SK-N-SH (cell line): ENCODE results near the gene TMEM26. TPM values are rescaled to one million over a fixed set of nuclear protein-coding genes. Genes with fewer than 3 reads are reported as not detected.

ENCODE experiments used
- ELF1 ChIP-seq: IDR thresholded peaks from 2 replicates; pipeline ENCODE4 v1.4.0; 2012
- EP300 ChIP-seq, 2 experiments: IDR thresholded peaks; 2 replicates each; pipeline versions ENCODE4 v1.4.0 to v1.6.1; 2012; ENCODE audit warnings: borderline replicate concordance in 1 of 2, low read depth in 1 of 2, low read length in 1 of 2
- FOXJ3 ChIP-seq: sonication (generic); formaldehyde crosslinking; IDR thresholded peaks from 2 replicates; pipeline ENCODE4 v1.5.1; 2020; ENCODE audit warnings: mild to moderate bottlenecking, missing genetic modification reagents
- FOXM1 ChIP-seq: IDR thresholded peaks from 2 replicates; pipeline ENCODE4 v1.4.0; 2012; ENCODE audit warnings: low read depth, mild to moderate bottlenecking
- GABPA ChIP-seq: IDR thresholded peaks from 2 replicates; pipeline ENCODE4 v1.4.0; 2012; ENCODE audit warnings: low read depth, mild to moderate bottlenecking
- GATA2 ChIP-seq: sonication (generic); formaldehyde crosslinking; IDR thresholded peaks from 2 replicates; pipeline ENCODE4 v1.5.0; 2020; ENCODE audit warnings: mild to moderate bottlenecking, missing genetic modification reagents
- JUND ChIP-seq: IDR thresholded peaks from 2 replicates; pipeline ENCODE4 v1.4.0; 2012
- MXI1 ChIP-seq: IDR thresholded peaks from 2 replicates; pipeline ENCODE4 v1.6.1; 2012; ENCODE audit warnings: mild to moderate bottlenecking, low read depth, low read length, improper control_type of control experiment
- NFIC ChIP-seq: IDR thresholded peaks from 2 replicates; pipeline ENCODE4 v1.4.0; 2012; ENCODE audit warnings: borderline replicate concordance
- NRF1 ChIP-seq: IDR thresholded peaks from 2 replicates; pipeline ENCODE4 v1.6.1; 2012; ENCODE audit warnings: low read depth, mild to moderate bottlenecking, low read length
- RAD21 ChIP-seq: IDR thresholded peaks from 2 replicates; pipeline ENCODE4 v1.6.1; 2012; ENCODE audit warnings: mild to moderate bottlenecking, low read length
- RFX5 ChIP-seq: IDR thresholded peaks from 2 replicates; pipeline ENCODE4 v1.6.1; 2012; ENCODE audit warnings: mild to moderate bottlenecking, improper control_type of control experiment, low read length
- RXRA ChIP-seq: IDR thresholded peaks from 2 replicates; pipeline ENCODE4 v1.4.0; 2012; ENCODE audit warnings: low read depth, mild to moderate bottlenecking, borderline replicate concordance
- TCF12 ChIP-seq: IDR thresholded peaks from 2 replicates; pipeline ENCODE4 v1.4.0; 2012
- polyA plus RNA-seq, 3 experiments: library from polyadenylated mRNA; depleted of rRNA; stranded (reverse); fragments of >200 nt; gene quantifications; 2 replicates each; pipeline ENCODE4 v1.2.3, GENCODE V29; 2012
- TF ChIP-seq, protein P1 (sequence below): IDR thresholded peaks from 2 replicates; pipeline ENCODE4; 2012
- TF ChIP-seq, protein P2 (sequence below): IDR thresholded peaks from 2 replicates; pipeline ENCODE4 v1.6.1; 2012; ENCODE audit warnings: mild to moderate bottlenecking, low read depth, low read length, moderate library complexity
- TF ChIP-seq, protein P3 (sequence below): IDR thresholded peaks from 2 replicates; pipeline ENCODE4 v1.4.0; 2012; ENCODE audit warnings: low read depth, borderline replicate concordance

The TMEM26 gene
- polyA plus RNA-seq, 1 of the 3 experiments (the other 2 are of a cell fraction) = 0.05 TPM

DNA sequence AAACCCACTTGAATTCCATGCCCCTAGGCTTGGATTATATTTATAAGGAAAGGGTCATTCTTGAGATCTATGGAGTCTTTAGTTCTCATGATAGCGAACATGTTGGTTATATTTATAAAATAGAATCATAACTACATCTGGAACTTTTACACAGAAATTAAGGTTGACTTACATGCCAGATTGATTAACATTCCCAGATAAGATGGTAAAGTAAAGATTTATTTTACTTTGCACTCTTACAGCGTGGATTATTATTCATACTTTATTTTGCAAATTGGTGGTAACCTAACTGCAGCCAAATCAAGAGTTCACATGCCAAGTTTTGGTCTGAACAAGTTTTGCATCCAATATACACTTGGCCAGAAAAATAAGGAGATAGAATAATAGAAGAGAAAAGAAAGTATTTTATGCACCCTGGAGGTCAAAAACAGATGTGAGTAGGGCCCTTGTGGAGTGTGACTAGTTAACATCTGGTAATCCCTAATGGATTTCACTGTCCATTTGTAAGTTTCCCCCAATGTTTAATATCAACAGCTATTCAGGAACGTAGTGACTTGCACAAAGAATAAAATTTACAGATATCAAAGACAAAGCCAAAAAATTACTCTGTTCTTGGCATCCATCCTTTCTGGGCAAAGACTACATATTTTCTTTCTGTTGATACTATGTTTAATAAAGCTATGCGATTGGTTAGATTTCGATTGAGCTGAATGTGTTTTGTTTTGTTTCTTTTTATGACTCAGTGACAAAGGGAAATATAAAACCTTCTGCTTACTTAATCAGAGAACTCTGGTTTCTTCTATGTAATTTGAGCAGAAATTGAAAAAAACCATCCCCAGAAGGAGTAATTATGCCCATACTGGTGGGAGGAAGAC, 10.1 kb upstream of the TMEM26 start (continued):
- TF ChIP-seq, protein P1, sequence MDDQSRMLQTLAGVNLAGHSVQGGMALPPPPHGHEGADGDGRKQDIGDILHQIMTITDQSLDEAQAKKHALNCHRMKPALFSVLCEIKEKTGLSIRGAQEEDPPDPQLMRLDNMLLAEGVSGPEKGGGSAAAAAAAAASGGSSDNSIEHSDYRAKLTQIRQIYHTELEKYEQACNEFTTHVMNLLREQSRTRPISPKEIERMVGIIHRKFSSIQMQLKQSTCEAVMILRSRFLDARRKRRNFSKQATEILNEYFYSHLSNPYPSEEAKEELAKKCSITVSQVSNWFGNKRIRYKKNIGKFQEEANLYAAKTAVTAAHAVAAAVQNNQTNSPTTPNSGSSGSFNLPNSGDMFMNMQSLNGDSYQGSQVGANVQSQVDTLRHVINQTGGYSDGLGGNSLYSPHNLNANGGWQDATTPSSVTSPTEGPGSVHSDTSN = peak; percentile 59; the same call in 1 of the 2 replicates
- no peak for TF ChIP-seq GATA2 (CRISPR knock-in tag)
- no peak for TF ChIP-seq RAD21
- no peak for TF ChIP-seq FOXM1
- TF ChIP-seq GABPA = no peak
- TF ChIP-seq, protein P2, sequence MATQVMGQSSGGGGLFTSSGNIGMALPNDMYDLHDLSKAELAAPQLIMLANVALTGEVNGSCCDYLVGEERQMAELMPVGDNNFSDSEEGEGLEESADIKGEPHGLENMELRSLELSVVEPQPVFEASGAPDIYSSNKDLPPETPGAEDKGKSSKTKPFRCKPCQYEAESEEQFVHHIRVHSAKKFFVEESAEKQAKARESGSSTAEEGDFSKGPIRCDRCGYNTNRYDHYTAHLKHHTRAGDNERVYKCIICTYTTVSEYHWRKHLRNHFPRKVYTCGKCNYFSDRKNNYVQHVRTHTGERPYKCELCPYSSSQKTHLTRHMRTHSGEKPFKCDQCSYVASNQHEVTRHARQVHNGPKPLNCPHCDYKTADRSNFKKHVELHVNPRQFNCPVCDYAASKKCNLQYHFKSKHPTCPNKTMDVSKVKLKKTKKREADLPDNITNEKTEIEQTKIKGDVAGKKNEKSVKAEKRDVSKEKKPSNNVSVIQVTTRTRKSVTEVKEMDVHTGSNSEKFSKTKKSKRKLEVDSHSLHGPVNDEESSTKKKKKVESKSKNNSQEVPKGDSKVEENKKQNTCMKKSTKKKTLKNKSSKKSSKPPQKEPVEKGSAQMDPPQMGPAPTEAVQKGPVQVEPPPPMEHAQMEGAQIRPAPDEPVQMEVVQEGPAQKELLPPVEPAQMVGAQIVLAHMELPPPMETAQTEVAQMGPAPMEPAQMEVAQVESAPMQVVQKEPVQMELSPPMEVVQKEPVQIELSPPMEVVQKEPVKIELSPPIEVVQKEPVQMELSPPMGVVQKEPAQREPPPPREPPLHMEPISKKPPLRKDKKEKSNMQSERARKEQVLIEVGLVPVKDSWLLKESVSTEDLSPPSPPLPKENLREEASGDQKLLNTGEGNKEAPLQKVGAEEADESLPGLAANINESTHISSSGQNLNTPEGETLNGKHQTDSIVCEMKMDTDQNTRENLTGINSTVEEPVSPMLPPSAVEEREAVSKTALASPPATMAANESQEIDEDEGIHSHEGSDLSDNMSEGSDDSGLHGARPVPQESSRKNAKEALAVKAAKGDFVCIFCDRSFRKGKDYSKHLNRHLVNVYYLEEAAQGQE = no peak
- no peak for TF ChIP-seq MXI1
- no peak for TF ChIP-seq RFX5
- TF ChIP-seq, protein P3, sequence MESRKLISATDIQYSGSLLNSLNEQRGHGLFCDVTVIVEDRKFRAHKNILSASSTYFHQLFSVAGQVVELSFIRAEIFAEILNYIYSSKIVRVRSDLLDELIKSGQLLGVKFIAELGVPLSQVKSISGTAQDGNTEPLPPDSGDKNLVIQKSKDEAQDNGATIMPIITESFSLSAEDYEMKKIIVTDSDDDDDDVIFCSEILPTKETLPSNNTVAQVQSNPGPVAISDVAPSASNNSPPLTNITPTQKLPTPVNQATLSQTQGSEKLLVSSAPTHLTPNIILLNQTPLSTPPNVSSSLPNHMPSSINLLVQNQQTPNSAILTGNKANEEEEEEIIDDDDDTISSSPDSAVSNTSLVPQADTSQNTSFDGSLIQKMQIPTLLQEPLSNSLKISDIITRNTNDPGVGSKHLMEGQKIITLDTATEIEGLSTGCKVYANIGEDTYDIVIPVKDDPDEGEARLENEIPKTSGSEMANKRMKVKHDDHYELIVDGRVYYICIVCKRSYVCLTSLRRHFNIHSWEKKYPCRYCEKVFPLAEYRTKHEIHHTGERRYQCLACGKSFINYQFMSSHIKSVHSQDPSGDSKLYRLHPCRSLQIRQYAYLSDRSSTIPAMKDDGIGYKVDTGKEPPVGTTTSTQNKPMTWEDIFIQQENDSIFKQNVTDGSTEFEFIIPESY = no peak
- TF ChIP-seq TCF12 = peak; percentile 73
- no peak for TF ChIP-seq NRF1
- peak; percentile 34; the same call in 1 of the 2 replicates for TF ChIP-seq NFIC
- TF ChIP-seq EP300 (IDR thresholded peaks at IDR 0.05; ENCODE audit: borderline replicate concordance in 1 of 2, low read depth in 1 of 2, low read length in 1 of 2) = peak in 1 of 2 experiments; percentile 7; a peak in 2 of 4 replicates
- TF ChIP-seq JUND = peak; percentile 33; the same call in 1 of the 2 replicates
- no peak for TF ChIP-seq RXRA
- TF ChIP-seq FOXJ3 (CRISPR knock-in tag) = no peak
- no peak for TF ChIP-seq ELF1
